ENCODE data around the gene KRTAP25-1.

DNA sequence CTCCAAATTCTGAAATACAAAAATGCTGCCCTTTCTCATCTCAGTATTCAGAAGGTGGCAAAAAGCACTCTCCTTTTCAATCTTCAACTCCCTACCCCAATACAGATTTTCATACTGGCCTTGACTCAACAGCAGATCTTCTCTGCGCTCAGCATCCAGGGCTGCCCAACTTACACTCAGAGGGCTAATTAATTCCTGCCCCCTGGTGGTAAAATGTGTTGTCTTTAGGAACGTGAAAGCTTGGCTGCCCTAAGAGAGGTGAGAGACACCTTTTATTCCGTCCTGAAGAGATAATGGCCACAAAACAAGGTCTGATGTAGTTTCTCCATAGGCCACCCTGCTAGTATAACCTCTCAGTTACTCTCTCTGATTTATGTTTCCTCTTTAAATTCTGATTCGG is 31.5 kb downstream of the KRTAP25-1 start:
- TF ChIP-seq SMC3 (IDR thresholded peaks at IDR 0.05; ENCODE audit: borderline replicate concordance, low read length): no peak
- no peak for TF ChIP-seq EP300 (IDR thresholded peaks at IDR 0.05; ENCODE audit: borderline replicate concordance in 1 of 2, control insufficient read depth in 1 of 2, low read depth in 2 of 2, low read length in 2 of 2)
- TF ChIP-seq, protein P1, sequence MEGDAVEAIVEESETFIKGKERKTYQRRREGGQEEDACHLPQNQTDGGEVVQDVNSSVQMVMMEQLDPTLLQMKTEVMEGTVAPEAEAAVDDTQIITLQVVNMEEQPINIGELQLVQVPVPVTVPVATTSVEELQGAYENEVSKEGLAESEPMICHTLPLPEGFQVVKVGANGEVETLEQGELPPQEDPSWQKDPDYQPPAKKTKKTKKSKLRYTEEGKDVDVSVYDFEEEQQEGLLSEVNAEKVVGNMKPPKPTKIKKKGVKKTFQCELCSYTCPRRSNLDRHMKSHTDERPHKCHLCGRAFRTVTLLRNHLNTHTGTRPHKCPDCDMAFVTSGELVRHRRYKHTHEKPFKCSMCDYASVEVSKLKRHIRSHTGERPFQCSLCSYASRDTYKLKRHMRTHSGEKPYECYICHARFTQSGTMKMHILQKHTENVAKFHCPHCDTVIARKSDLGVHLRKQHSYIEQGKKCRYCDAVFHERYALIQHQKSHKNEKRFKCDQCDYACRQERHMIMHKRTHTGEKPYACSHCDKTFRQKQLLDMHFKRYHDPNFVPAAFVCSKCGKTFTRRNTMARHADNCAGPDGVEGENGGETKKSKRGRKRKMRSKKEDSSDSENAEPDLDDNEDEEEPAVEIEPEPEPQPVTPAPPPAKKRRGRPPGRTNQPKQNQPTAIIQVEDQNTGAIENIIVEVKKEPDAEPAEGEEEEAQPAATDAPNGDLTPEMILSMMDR (IDR thresholded peaks at IDR 0.05 in 2 of 3, conservative IDR thresholded peaks at IDR 0.05 in 1 of 3; ENCODE audit: control insufficient read depth in 2 of 3, extremely low read depth in 1 of 3, insufficient read depth in 1 of 3, low read depth in 3 of 3, low read length in 3 of 3): no peak; a peak in 1 of 6 replicates
- no peak for TF ChIP-seq TAF1 (IDR thresholded peaks at IDR 0.05; ENCODE audit: borderline replicate concordance, low read depth, low read length)
- TF ChIP-seq MYC (IDR thresholded peaks at IDR 0.05; ENCODE audit: insufficient read depth, insufficient read length, insufficient replicate concordance, low read length, severe bottlenecking): no peak
- TF ChIP-seq, protein P2, sequence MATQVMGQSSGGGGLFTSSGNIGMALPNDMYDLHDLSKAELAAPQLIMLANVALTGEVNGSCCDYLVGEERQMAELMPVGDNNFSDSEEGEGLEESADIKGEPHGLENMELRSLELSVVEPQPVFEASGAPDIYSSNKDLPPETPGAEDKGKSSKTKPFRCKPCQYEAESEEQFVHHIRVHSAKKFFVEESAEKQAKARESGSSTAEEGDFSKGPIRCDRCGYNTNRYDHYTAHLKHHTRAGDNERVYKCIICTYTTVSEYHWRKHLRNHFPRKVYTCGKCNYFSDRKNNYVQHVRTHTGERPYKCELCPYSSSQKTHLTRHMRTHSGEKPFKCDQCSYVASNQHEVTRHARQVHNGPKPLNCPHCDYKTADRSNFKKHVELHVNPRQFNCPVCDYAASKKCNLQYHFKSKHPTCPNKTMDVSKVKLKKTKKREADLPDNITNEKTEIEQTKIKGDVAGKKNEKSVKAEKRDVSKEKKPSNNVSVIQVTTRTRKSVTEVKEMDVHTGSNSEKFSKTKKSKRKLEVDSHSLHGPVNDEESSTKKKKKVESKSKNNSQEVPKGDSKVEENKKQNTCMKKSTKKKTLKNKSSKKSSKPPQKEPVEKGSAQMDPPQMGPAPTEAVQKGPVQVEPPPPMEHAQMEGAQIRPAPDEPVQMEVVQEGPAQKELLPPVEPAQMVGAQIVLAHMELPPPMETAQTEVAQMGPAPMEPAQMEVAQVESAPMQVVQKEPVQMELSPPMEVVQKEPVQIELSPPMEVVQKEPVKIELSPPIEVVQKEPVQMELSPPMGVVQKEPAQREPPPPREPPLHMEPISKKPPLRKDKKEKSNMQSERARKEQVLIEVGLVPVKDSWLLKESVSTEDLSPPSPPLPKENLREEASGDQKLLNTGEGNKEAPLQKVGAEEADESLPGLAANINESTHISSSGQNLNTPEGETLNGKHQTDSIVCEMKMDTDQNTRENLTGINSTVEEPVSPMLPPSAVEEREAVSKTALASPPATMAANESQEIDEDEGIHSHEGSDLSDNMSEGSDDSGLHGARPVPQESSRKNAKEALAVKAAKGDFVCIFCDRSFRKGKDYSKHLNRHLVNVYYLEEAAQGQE (IDR thresholded peaks at IDR 0.05; ENCODE audit: low read depth, low read length): no peak
